ENCODE results near the gene PLCG2.

Gene PLCG2

GRCh38 chr16:81779536-81780320 lies 637 bp downstream of the PLCG2 start:
- peak overlapping the region; percentile 97 for H3K27ac ChIP-seq
- no peaks in the 10 kb centered on the region for H3K9me3 ChIP-seq
- H3K27me3 ChIP-seq: no peaks in the 10 kb centered on the region
- no peaks in the 10 kb centered on the region for H3K36me3 ChIP-seq
- H3K4me3 ChIP-seq (ENCODE audit: low read depth in 1 of 2, low read length in 1 of 2): peak overlapping the region; percentile 72 to 89
- peak; percentile 29 for TF ChIP-seq CTCF (IDR thresholded peaks at IDR 0.05)
- peaks cover 46 to 68% of the 10 kb centered on the region in 2 experiments for H3K4me1 ChIP-seq (ENCODE audit: control insufficient read depth in 1 of 2, insufficient read depth in 1 of 2, low read depth in 1 of 2, low read length in 1 of 2)

GRCh38 chr16:81780350-81780749 lies 1.3 kb downstream of the PLCG2 start:
- Histone ChIP-seq H3K4me3 (ENCODE audit: low read depth in 1 of 2, low read length in 1 of 2) (peak overlapping the region; percentile 72 to 89), H3K27me3 (no peaks in the 10 kb centered on the region), H3K27ac (peak overlapping the region; percentile 97)

GRCh38 chr16:81782236-81782635 lies 3.1 kb downstream of the PLCG2 start:
- Histone ChIP-seq H3K27ac (peak overlapping the region; percentile 52), H3K9me3 (no peaks in the 10 kb centered on the region), H3K36me3 (peaks cover 16% of the 10 kb centered on the region), H3K4me1 (ENCODE audit: control insufficient read depth in 1 of 2, insufficient read depth in 1 of 2, low read depth in 1 of 2, low read length in 1 of 2) (peaks cover 44 to 60% of the 10 kb centered on the region in 2 experiments), H3K4me3 (ENCODE audit: low read depth in 1 of 2, low read length in 1 of 2) (no peak overlapping the region), H3K27me3 (no peaks in the 10 kb centered on the region)
- no peak for TF ChIP-seq CTCF (IDR thresholded peaks at IDR 0.05)

More at GRCh38 chr16:81780350-81780749, 1.3 kb downstream of the PLCG2 start:
- no peaks in the 10 kb centered on the region for H3K9me3 ChIP-seq
- no peaks in the 10 kb centered on the region for H3K36me3 ChIP-seq
- no peak for TF ChIP-seq CTCF (IDR thresholded peaks at IDR 0.05)
- H3K4me1 ChIP-seq (ENCODE audit: control insufficient read depth in 1 of 2, insufficient read depth in 1 of 2, low read depth in 1 of 2, low read length in 1 of 2): peaks cover 44 to 65% of the 10 kb centered on the region in 2 experiments

- peaks cover 37 to 52% of the 10 kb centered on the region in 2 experiments for H3K4me1 ChIP-seq (ENCODE audit: control insufficient read depth in 1 of 2, insufficient read depth in 1 of 2, low read depth in 1 of 2, low read length in 1 of 2)
- H3K27me3 ChIP-seq: no peaks in the 10 kb centered on the region
- H3K4me3 ChIP-seq (ENCODE audit: low read depth in 1 of 2, low read length in 1 of 2): no peak overlapping the region
- H3K27ac ChIP-seq: peak overlapping the region; percentile 56
- no peaks in the 10 kb centered on the region for H3K9me3 ChIP-seq
- peaks cover 35% of the 10 kb centered on the region for H3K36me3 ChIP-seq
- no peak for TF ChIP-seq CTCF (IDR thresholded peaks at IDR 0.05)
These were observed 5.1 kb downstream of the PLCG2 start for GRCh38 chr16:81784072-81784795.

- Histone ChIP-seq H3K36me3 (peaks cover 46% of the 10 kb centered on the region), H3K27me3 (no peaks in the 10 kb centered on the region)
These were observed 6.2 kb downstream of the PLCG2 start for GRCh38 chr16:81785138-81785924.

More at GRCh38 chr16:81785138-81785924, 6.2 kb downstream of the PLCG2 start:
- peak overlapping the region; percentile 56 for H3K27ac ChIP-seq
- TF ChIP-seq CTCF (IDR thresholded peaks at IDR 0.05): no peak
- H3K4me1 ChIP-seq (ENCODE audit: control insufficient read depth in 1 of 2, insufficient read depth in 1 of 2, low read depth in 1 of 2, low read length in 1 of 2): peaks cover 34 to 53% of the 10 kb centered on the region in 2 experiments
- no peaks in the 10 kb centered on the region for H3K9me3 ChIP-seq
- no peak overlapping the region for H3K4me3 ChIP-seq (ENCODE audit: low read depth in 1 of 2, low read length in 1 of 2)

All from neutrophil (primary cell).